Measurements from ENCODE around the gene KRTAP5-6.

KRTAP5-6 gene

DNA sequence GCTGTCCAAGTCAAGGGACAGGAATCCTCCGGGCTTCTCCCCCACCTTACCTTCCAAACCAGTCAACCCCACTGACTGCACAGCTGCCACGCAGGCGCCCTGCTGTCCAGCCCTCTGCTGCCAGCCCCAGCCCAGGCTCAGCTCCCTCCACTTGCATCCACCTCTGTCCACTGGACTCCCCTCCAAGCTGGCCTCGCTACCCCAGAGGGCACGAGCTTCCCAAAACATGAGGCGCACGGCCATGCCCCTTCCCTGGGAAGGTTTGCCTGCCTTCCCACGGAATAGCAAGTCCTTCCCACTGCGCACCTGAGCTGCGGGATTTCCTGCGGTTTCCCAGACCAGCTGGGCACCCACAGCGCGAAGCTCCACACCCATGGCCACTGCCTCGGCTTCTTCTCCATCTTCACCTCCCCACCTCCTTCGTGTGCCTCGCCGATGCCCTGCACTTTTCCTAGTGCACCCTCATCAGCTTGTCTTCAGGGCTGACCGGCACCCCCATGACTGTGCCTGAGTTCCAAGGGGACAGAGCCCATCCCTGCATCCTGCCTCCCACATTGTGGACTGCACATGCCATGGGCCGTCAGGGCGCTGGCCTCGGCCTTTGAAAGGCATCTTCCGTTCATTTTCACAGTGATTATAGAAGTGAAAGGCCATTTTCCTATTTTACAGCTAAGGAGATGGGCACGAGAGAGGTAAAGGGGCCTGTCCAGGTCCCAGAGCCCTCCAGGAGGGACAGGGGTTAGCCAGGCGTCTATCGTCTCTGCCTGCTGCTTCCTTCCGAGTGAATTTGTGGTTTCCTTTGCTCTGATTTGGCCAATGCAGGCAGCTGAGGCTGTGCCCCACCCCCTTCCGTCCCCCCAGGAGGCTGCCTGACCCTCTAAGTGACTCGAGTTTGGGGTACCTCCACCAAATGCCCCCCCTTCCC, 37.0 kb downstream of the KRTAP5-6 start:
- Histone ChIP-seq H3K4me2 (ENCODE audit: low read depth, low read length, poor library complexity, severe bottlenecking) (peak overlapping the region; percentile 78), H3K79me2 (ENCODE audit: insufficient read depth, low read length) (no peaks in the 10 kb centered on the region), H3K4me1 (ENCODE audit: insufficient read depth, low read length, poor library complexity, severe bottlenecking) (peaks cover 51% of the 10 kb centered on the region), H3K9ac (ENCODE audit: low read depth, low read length, poor library complexity, severe bottlenecking) (peak overlapping the region; percentile 38), H3F3A (ENCODE audit: low read depth) (no peaks in the 10 kb centered on the region), H2AFZ (ENCODE audit: low read length) (no peak overlapping the region), H3K36me3 (ENCODE audit: insufficient read depth, low read length) (no peaks in the 10 kb centered on the region), H3K4me3 (ENCODE audit: low read length, poor library complexity, severe bottlenecking) (peak overlapping the region; percentile 56), H3K27me3 (ENCODE audit: insufficient read depth, low read length, poor library complexity, severe bottlenecking) (no peaks in the 10 kb centered on the region), H3K9me2 (replicated peaks; ENCODE audit: low read depth, low read length) (no peaks in the 10 kb centered on the region), H4K20me1 (ENCODE audit: insufficient read depth, low read length, poor library complexity, severe bottlenecking) (no peaks in the 10 kb centered on the region), H3K9me3 (ENCODE audit: insufficient read depth, low read depth, low read length) (peaks cover 6% of the 10 kb centered on the region; the same call in 1 of the 2 replicates)
- no peak for TF ChIP-seq EZH2phosphoT487 (IDR thresholded peaks at IDR 0.05; ENCODE audit: borderline replicate concordance)
- TF ChIP-seq, protein P1, sequence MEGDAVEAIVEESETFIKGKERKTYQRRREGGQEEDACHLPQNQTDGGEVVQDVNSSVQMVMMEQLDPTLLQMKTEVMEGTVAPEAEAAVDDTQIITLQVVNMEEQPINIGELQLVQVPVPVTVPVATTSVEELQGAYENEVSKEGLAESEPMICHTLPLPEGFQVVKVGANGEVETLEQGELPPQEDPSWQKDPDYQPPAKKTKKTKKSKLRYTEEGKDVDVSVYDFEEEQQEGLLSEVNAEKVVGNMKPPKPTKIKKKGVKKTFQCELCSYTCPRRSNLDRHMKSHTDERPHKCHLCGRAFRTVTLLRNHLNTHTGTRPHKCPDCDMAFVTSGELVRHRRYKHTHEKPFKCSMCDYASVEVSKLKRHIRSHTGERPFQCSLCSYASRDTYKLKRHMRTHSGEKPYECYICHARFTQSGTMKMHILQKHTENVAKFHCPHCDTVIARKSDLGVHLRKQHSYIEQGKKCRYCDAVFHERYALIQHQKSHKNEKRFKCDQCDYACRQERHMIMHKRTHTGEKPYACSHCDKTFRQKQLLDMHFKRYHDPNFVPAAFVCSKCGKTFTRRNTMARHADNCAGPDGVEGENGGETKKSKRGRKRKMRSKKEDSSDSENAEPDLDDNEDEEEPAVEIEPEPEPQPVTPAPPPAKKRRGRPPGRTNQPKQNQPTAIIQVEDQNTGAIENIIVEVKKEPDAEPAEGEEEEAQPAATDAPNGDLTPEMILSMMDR (conservative IDR thresholded peaks at IDR 0.05; ENCODE audit: low read length) = no peak

GRCh38 chr11:1734641-1735081, 37.7 kb downstream of the KRTAP5-6 start:
- H3K4me2 ChIP-seq (ENCODE audit: low read depth, low read length, poor library complexity, severe bottlenecking) = peak overlapping the region; percentile 78
- no peaks in the 10 kb centered on the region for H3K79me2 ChIP-seq (ENCODE audit: insufficient read depth, low read length)
- no peaks in the 10 kb centered on the region for H3K9me2 ChIP-seq (replicated peaks; ENCODE audit: low read depth, low read length)
- H3K27me3 ChIP-seq (ENCODE audit: insufficient read depth, low read length, poor library complexity, severe bottlenecking) = no peaks in the 10 kb centered on the region
- H3K4me1 ChIP-seq (ENCODE audit: insufficient read depth, low read length, poor library complexity, severe bottlenecking) = peaks cover 44% of the 10 kb centered on the region
- TF ChIP-seq, protein P1 (conservative IDR thresholded peaks at IDR 0.05; ENCODE audit: low read length) = no peak
- no peak for TF ChIP-seq EZH2phosphoT487 (IDR thresholded peaks at IDR 0.05; ENCODE audit: borderline replicate concordance)
- H3F3A ChIP-seq (ENCODE audit: low read depth) = no peaks in the 10 kb centered on the region
- H4K20me1 ChIP-seq (ENCODE audit: insufficient read depth, low read length, poor library complexity, severe bottlenecking) = no peaks in the 10 kb centered on the region
- H3K9ac ChIP-seq (ENCODE audit: low read depth, low read length, poor library complexity, severe bottlenecking) = no peak overlapping the region
- no peak overlapping the region for H2AFZ ChIP-seq (ENCODE audit: low read length)
- peaks cover 6% of the 10 kb centered on the region; the same call in 1 of the 2 replicates for H3K9me3 ChIP-seq (ENCODE audit: insufficient read depth, low read depth, low read length)
- no peaks in the 10 kb centered on the region for H3K36me3 ChIP-seq (ENCODE audit: insufficient read depth, low read length)
- no peak overlapping the region for H3K4me3 ChIP-seq (ENCODE audit: low read length, poor library complexity, severe bottlenecking)

DNA sequence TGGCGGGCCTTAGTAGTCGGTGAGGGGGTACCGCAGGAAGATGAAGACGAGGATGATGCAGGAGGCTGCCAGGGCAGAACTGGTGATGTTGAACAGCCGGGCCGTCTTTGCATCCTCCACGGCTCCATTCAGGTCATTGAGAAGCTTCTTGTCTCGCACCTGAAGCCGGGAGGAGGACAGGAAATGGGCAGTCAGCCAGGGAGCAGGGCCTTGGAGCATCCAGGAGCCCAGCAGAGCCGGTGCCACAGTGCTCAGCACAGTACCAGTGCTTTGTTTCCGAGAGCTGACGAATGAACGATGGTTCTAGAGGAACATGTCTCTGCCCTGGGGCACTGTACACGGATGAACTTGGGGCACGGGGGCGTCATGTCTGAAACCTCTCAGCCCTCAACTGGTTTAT, 38.3 kb downstream of the KRTAP5-6 start:
- Histone ChIP-seq H3K4me1 (ENCODE audit: insufficient read depth, low read length, poor library complexity, severe bottlenecking) (peaks cover 38% of the 10 kb centered on the region), H3K9ac (ENCODE audit: low read depth, low read length, poor library complexity, severe bottlenecking) (no peak overlapping the region), H3K9me2 (replicated peaks; ENCODE audit: low read depth, low read length) (no peaks in the 10 kb centered on the region), H3K36me3 (ENCODE audit: insufficient read depth, low read length) (no peaks in the 10 kb centered on the region), H2AFZ (ENCODE audit: low read length) (no peak overlapping the region), H3K27me3 (ENCODE audit: insufficient read depth, low read length, poor library complexity, severe bottlenecking) (no peaks in the 10 kb centered on the region), H3K4me3 (ENCODE audit: low read length, poor library complexity, severe bottlenecking) (no peak overlapping the region), H3K79me2 (ENCODE audit: insufficient read depth, low read length) (no peaks in the 10 kb centered on the region), H3K4me2 (ENCODE audit: low read depth, low read length, poor library complexity, severe bottlenecking) (no peak overlapping the region), H3F3A (ENCODE audit: low read depth) (no peaks in the 10 kb centered on the region), H4K20me1 (ENCODE audit: insufficient read depth, low read length, poor library complexity, severe bottlenecking) (no peaks in the 10 kb centered on the region), H3K9me3 (ENCODE audit: insufficient read depth, low read depth, low read length) (peaks cover 6% of the 10 kb centered on the region; the same call in 1 of the 2 replicates)
- TF ChIP-seq, protein P1 (conservative IDR thresholded peaks at IDR 0.05; ENCODE audit: low read length) = no peak
- TF ChIP-seq EZH2phosphoT487 (IDR thresholded peaks at IDR 0.05; ENCODE audit: borderline replicate concordance) = no peak
